ENCODE results near the gene RADIL.

Gene RADIL

GRCh38 chr7:4749363-4749762 lies 134.2 kb downstream of the RADIL start:
- POLR2A ChIA-PET, result no interaction called here
- CTCF ChIA-PET, result no interaction called here
- DNase-seq (ENCODE audit: extremely low spot score), result no peak
- TF ChIP-seq CTCF (IDR thresholded peaks at IDR 0.05; ENCODE audit: control extremely low read depth, extremely low read depth, low read depth, missing control alignments), result no peak

Data from GM10248 (cell line).